GM21515 (cell line): ENCODE data around the gene CTNNBL1.

Source experiments
- ATAC-seq: cut with Tn5 transposase; IDR thresholded peaks from one replicate; pipeline ENCODE4 v1.9.1; 2021; ENCODE audit not compliant: unreplicated experiment

CTNNBL1 gene

GRCh38 chr20:37913567-37914366 lies 219.9 kb downstream of the CTNNBL1 start:
- no peak for ATAC-seq

DNA sequence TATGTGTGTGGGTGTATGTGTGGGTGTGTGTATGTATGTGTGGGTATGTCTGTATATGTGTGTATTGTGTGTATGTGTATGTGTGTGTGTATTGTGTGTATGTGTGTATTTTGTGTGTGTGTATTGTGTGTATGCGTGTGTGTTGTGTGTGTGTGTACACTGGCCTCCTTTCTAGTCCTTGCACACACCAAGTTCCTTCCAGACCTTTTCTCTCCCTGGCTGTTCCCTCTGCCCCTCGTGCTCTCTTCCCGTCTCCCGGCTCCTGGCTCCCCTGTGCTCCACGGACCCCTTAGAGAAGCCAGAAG lies 220.5 kb downstream of the CTNNBL1 start:
- ATAC-seq: no peak

DNA sequence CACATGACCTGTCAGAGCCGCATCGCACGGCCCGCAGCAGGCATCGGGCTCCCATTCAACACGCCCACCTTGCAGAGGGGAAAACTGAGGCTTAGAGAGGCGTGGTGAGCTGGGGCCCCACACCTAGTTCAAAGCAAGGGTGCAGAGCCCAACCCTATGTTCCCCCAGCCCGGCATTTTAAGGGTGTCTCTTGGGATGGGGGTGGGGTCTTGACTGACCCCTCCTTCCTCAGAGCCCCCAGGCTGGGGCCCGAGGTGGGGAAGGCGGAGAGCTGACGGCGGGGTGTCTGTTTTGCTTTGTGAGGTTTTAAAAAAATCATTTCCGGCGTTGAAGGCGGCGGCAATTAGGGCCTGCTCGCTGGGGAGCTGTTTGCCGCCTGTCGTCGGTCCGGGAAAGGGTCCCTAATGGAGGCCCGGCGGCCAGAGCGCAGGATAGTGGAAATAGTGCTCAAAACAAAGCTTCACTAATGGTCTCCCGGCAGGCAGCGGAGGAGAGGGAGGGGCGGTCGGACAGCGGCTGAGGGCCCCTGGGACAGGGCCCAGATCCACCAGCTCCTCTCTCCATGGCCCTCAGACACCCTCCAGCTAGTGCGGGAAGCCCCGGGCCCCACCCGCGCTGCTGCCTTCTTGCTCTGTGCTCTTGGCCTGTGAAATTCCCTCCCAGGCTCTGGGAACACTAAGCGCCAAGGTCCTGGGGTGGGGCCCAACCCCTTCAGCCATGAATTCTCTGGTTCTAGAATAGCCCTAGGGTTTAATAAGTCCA lies 221.0 kb downstream of the CTNNBL1 start:
- no peak for ATAC-seq

DNA sequence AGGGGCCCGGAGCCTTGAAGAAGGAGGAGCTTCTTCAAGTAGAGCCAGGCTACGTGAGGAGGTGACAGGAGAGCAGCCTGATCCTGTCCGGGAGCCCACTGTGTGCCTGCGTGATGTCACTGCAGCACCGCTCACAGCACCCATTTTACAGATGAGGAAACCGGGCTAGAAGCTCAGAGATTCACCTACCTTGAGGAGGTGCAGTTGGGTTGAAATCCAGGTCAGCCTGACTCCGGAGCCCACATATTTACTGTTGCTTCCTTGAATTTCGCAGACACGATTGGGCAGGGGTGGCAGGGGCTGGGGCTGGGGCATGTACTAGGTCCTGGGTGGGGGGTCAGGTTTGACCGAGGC lies 221.6 kb downstream of the CTNNBL1 start:
- no peak for ATAC-seq

GRCh38 chr20:37915800-37916570 lies 222.2 kb downstream of the CTNNBL1 start:
- no peak for ATAC-seq

GRCh38 chr20:37917461-37917860 lies 223.6 kb downstream of the CTNNBL1 start:
- ATAC-seq: no peak

DNA sequence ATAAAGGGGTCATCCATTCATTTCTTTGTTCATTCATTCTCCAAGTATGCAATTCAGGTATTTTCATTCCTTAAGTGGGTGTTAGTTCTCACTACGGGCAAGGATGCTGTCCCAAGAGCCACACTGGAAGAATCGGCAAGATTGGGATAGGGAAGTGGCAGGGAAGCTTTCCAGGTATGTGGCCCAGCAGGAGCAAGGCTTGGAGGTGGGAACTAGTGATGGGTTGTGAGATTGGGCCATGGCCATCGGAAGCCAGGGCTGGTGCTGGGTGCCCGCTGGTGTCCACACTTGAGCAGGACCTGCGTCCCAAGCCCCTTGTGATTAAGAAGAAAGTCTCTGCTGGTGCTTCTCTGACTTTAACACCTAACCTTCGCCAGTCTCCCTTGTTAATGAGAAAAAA lies 224.2 kb downstream of the CTNNBL1 start:
- ATAC-seq: no peak

DNA sequence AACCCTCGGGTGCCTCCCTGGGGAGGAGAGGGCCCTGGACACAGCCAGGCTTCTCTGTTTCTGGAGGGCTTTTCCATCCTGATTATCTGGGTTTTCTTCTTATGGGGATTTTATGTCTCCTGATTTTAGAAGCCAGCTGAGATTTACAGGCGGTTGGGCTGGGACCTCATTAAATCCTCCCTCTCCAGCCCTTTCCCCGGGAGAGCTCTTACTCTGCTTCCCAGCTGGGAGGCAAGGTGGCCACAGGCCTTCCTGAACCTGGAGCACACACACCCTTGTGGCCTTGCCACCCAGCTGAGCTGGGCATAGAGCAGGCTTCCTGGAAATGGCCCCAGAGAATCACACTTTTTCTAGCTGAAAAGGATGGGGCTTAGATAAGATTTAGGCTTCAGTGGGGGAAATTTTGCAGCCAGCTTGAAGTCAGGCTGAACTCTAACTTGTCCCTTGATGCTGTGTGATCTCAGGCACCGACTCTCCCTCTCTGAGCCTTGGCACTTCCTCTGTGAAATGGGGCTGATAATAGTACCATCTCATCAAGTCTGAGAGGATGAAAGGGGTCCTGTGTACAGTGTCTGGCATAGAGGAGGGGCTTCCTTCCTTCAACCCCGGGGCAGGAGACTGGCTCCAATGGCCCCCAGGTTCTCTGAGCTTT lies 225.7 kb downstream of the CTNNBL1 start:
- ATAC-seq: no peak

- ATAC-seq: no peak
Observed at GRCh38 chr20:37920270-37920669, 226.4 kb downstream of the CTNNBL1 start.

DNA sequence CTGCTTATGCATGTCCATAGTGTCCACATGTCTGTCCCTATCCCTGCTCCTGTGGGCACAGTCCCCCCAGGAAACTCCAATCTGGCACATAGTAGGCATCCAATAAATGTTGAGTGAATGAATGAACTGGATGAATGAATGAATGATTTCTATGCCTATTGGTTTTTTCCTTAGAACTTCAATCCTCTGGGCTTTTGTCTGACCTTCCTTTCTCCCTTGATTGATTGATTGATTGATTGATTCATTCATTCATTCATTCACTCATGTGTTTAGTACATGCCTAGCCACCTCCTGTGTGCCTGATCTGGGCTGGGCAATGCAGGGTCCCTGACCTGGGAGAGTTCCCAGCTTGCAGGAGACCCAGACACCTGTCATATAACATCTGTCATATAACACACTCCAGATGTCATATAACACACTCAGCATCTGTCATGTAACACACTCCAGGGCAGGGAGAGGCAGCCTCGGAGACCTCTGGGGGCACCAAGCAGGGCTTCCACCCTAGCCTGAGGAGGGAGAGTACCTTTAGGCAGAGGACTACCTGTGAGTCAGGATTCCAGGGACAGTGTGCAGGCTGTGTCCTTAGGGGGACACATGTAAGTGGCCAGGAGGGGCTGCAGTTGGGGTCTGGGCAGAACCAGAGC lies 227.0 kb downstream of the CTNNBL1 start:
- no peak for ATAC-seq

DNA sequence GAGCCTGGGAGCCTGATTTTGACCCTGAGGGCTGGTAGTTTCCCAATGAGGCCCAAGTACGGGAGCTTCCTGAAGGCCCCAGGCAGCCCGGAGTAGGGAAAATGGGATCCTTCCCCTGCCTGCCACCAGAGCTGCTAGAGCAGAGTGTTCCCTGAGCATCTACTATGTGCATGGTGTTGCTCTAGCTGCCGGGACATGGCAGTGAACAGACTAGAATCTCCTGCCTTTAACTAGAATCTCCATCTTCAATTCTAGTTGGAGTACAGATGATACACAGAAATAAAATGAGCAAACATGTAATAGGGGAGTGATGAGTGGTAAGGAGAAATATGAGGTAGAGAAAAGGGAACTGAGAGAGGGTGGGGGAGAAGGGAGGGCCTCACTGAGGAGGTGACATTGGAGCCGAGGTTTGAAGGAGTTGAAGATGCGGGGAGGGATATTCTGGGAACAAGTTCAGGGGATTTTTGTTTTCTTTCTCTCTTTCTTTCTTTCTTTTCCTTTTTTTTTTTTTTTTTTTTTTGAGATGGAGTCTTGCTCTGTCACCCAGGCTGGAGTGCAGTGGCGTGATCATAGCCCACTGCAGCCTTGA lies 227.6 kb downstream of the CTNNBL1 start:
- ATAC-seq: peak; percentile 64
